KMS-11 (cell line): ENCODE results near the gene PCYT2.

Source experiments
- H2AFZ ChIP-seq: fragments of 200-600 bp; sonication (generic); 2 replicates; pipeline ENCODE4 v1.6.1; 2016; ENCODE audit warnings: antibody characterized with exemption, mixed run types, low read depth
- H3K27ac ChIP-seq: fragments of 200-600 bp; sonication (generic); 2 replicates; pipeline ENCODE4 v1.6.1; 2016; ENCODE audit warnings: mild to moderate bottlenecking, mixed run types
- H3K27me3 ChIP-seq: fragments of 200-600 bp; sonication (generic); 2 replicates; pipeline ENCODE4 v1.6.1; 2017; ENCODE audit warnings: mild to moderate bottlenecking, low read depth, mixed run types, moderate library complexity; ENCODE audit not compliant: insufficient read depth
- H3K36me3 ChIP-seq: fragments of 200-600 bp; sonication (generic); 2 replicates; pipeline ENCODE4 v1.6.1; 2017; ENCODE audit warnings: mild to moderate bottlenecking, mixed run types; ENCODE audit not compliant: insufficient read depth
- H3K4me1 ChIP-seq: fragments of 200-600 bp; sonication (generic); 2 replicates; pipeline ENCODE4 v1.6.1; 2016; ENCODE audit warnings: mild to moderate bottlenecking, low read depth, mixed run types; ENCODE audit not compliant: poor library complexity, severe bottlenecking
- H3K4me2 ChIP-seq: fragments of 200-600 bp; sonication (generic); 2 replicates; pipeline ENCODE4 v1.7.0; 2016; ENCODE audit warnings: mild to moderate bottlenecking, mixed run types
- H3K4me3 ChIP-seq: fragments of 200-600 bp; sonication (generic); IDR thresholded peaks from 2 replicates; pipeline ENCODE4 v1.6.1; 2017; ENCODE audit warnings: low read depth, low read length, mixed read lengths; ENCODE audit not compliant: insufficient read depth
- H3K79me2 ChIP-seq: fragments of 200-600 bp; sonication (generic); 2 replicates; pipeline ENCODE4 v1.6.1; 2016; ENCODE audit warnings: low read depth, mixed run types; ENCODE audit not compliant: insufficient read depth
- H3K9ac ChIP-seq: fragments of 200-600 bp; sonication (generic); 2 replicates; pipeline ENCODE4 v1.6.1; 2016; ENCODE audit warnings: mild to moderate bottlenecking, mixed run types
- H4K20me1 ChIP-seq: fragments of 200-600 bp; sonication (generic); 2 replicates; pipeline ENCODE4 v1.6.1; 2016; ENCODE audit warnings: mild to moderate bottlenecking, mixed run types; ENCODE audit not compliant: insufficient read depth
- TF ChIP-seq, protein P1 (sequence below): fragments of 200-600 bp; sonication (generic); conservative IDR thresholded peaks from 2 replicates; pipeline ENCODE4 v1.6.1; 2017; ENCODE audit warnings: low read depth, mild to moderate bottlenecking, antibody characterized with exemption, low read length, moderate library complexity, mixed read lengths

PCYT2 gene

DNA sequence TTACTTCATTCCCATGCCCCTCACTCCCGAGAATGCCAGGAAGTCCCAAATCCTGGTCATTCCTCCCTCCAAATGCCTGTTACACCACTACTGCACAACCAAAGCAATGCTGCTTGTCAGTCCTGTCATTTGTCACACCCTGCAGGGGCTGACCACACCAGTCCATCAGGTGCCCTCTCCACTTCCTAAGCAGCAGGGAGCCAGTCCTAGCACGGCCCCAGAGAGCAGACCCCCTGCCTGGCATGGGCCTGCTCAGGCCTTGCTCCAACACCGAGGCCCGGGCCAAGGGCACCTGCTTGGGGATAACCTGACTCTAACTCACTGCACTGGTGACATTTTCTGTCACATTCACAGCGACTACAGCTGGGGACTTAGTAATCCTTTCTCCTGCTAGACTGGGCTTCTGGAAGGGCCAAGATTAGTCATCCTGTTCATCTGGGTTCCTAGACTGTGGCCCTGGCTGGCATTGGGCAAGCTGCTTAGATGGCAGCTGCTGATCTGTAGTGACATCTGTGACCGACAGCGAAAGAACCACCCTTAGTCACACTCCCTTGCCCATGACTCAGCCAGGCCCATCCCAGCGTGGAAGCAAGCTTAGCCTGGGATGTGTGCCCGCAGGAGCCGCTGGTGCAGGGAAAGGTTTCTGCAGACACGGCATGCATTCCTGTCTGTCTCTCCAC, 25.2 kb downstream of the PCYT2 start:
- no peak overlapping the region for H2AFZ ChIP-seq
- no peak overlapping the region for H3K4me2 ChIP-seq
- H3K79me2 ChIP-seq: peaks cover 58% of the 10 kb centered on the region
- peaks cover 15% of the 10 kb centered on the region for H3K4me1 ChIP-seq
- no peak overlapping the region for H3K27ac ChIP-seq
- peaks cover 44% of the 10 kb centered on the region; the same call in 1 of the 2 replicates for H3K36me3 ChIP-seq
- H3K4me3 ChIP-seq: no peak overlapping the region
- H3K9ac ChIP-seq: no peak overlapping the region
- no peaks in the 10 kb centered on the region; the same call in 1 of the 2 replicates for H4K20me1 ChIP-seq
- TF ChIP-seq, protein P1, sequence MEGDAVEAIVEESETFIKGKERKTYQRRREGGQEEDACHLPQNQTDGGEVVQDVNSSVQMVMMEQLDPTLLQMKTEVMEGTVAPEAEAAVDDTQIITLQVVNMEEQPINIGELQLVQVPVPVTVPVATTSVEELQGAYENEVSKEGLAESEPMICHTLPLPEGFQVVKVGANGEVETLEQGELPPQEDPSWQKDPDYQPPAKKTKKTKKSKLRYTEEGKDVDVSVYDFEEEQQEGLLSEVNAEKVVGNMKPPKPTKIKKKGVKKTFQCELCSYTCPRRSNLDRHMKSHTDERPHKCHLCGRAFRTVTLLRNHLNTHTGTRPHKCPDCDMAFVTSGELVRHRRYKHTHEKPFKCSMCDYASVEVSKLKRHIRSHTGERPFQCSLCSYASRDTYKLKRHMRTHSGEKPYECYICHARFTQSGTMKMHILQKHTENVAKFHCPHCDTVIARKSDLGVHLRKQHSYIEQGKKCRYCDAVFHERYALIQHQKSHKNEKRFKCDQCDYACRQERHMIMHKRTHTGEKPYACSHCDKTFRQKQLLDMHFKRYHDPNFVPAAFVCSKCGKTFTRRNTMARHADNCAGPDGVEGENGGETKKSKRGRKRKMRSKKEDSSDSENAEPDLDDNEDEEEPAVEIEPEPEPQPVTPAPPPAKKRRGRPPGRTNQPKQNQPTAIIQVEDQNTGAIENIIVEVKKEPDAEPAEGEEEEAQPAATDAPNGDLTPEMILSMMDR: no peak
- no peaks in the 10 kb centered on the region for H3K27me3 ChIP-seq

DNA sequence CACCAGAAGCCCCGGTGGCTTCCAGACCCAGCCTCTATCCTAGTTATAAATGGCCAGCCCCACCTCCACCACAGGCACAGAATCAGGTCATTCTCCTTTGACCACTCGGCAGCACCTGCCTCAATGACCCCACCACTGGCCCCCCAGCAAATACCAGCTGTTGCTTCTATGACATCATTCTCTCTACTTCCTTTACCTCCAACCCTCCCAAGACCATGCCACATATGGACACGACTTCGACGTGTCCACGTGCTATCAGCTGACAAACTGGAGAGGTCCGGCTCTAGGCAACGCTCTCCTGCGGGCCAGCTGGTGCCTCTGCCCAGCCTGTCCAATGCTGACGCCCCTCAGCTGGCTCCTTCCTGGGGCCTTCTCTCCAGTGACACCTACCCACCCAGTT, 25.7 kb downstream of the PCYT2 start:
- Histone ChIP-seq H3K27ac (no peak overlapping the region), H3K4me1 (peaks cover 15% of the 10 kb centered on the region), H3K9ac (no peak overlapping the region), H3K4me3 (no peak overlapping the region), H3K27me3 (no peaks in the 10 kb centered on the region), H3K4me2 (no peak overlapping the region), H3K79me2 (peaks cover 52% of the 10 kb centered on the region), H4K20me1 (no peaks in the 10 kb centered on the region; the same call in 1 of the 2 replicates), H2AFZ (no peak overlapping the region), H3K36me3 (peaks cover 47% of the 10 kb centered on the region; the same call in 1 of the 2 replicates)
- TF ChIP-seq, protein P1: no peak

DNA sequence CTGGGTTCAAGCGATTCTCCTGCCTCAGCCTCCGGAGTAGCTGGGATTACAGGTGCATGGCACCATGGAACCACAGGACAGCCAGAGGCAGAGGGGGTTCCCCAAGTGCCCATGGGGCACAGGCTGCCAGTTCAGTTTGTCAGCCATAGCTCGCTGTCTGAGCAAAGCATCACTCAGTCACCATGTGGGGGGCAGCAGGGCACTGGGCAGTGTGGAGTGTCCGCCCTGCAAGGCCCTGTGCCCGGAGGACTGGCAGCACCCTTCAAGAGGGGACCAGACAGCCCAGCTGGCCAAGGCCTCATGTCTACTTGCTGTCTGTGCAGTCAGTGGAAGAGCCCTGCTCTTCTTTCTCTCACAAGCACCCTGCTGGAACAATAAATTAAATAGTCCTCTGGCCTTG, 26.2 kb downstream of the PCYT2 start:
- Histone ChIP-seq H3K4me3 (no peak overlapping the region), H3K4me1 (peaks cover 11% of the 10 kb centered on the region), H3K27me3 (no peaks in the 10 kb centered on the region), H4K20me1 (no peaks in the 10 kb centered on the region), H3K36me3 (peaks cover 47% of the 10 kb centered on the region; the same call in 1 of the 2 replicates), H3K4me2 (no peak overlapping the region), H3K79me2 (peaks cover 48% of the 10 kb centered on the region), H2AFZ (no peak overlapping the region), H3K9ac (no peak overlapping the region), H3K27ac (no peak overlapping the region)
- TF ChIP-seq, protein P1: no peak

DNA sequence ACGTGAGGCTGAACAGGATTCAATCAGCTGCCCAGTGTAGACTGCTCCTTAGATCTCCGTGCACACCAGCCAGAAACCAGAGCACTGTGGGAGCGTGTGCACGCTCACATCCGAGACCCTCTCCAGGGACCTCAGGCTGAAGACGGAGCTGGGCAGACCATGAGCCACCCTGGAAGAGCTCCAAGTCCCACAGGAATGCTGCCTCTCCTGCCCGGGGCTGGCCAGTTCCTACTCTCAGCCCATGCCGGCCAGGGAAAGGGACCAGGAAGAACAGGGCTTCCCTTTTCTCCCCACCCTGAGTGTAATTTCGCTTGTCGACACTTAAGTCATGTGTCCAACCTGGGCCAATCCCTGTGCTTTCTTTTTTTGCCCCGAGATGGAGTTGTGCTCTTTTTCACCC, 26.7 kb downstream of the PCYT2 start:
- TF ChIP-seq, protein P1: no peak
- Histone ChIP-seq H3K4me1 (peaks cover 6% of the 10 kb centered on the region), H3K9ac (no peak overlapping the region), H3K27me3 (no peaks in the 10 kb centered on the region), H3K27ac (no peak overlapping the region), H3K4me3 (no peak overlapping the region), H2AFZ (no peak overlapping the region), H3K4me2 (no peak overlapping the region), H3K79me2 (peaks cover 43% of the 10 kb centered on the region), H3K36me3 (peaks cover 45% of the 10 kb centered on the region; the same call in 1 of the 2 replicates), H4K20me1 (no peaks in the 10 kb centered on the region)
